NCI-H1417 treated with DMSO at 0.1 percent for 48 hours (cell line): ENCODE data around the gene METRN.
"Not testable (repeated sequence)": the region's sequence is repeated elsewhere in the genome, so short reads cannot be mapped to it uniquely, and the experiment has no call there.

Experiments
- DNase-seq: peaks from one replicate; lab custom pipeline; 2025; lab: John Stamatoyannopoulos, UW

Gene METRN

GRCh38 chr16:709566-710499 lies 5.1 kb upstream of the METRN start:
- peak; percentile 84 for DNase-seq

GRCh38 chr16:710500-711075 lies 4.3 kb upstream of the METRN start:
- DNase-seq: no peak

- DNase-seq: no peak
These were observed 3.8 kb upstream of the METRN start for GRCh38 chr16:711084-711483.

GRCh38 chr16:711548-712320 lies 3.2 kb upstream of the METRN start:
- no peak for DNase-seq

- not testable (repeated sequence) for DNase-seq
These were observed 2.1 kb upstream of the METRN start for GRCh38 chr16:712740-713250.

GRCh38 chr16:714079-714478 lies 839 bp upstream of the METRN start:
- DNase-seq: no peak

GRCh38 chr16:715477-716199 lies 720 bp downstream of the METRN start:
- DNase-seq: no peak

GRCh38 chr16:716200-716568 lies 1.3 kb downstream of the METRN start:
- no peak for DNase-seq

- no peak for DNase-seq
These were observed 1.9 kb downstream of the METRN start for GRCh38 chr16:716768-717325.

- no peak for DNase-seq
These were observed 2.7 kb downstream of the METRN start for GRCh38 chr16:717450-718245.

GRCh38 chr16:718389-718788 lies 3.5 kb downstream of the METRN start:
- no peak for DNase-seq

GRCh38 chr16:718922-719321 lies 4.0 kb downstream of the METRN start:
- no peak for DNase-seq

- DNase-seq: no peak
These were observed 5.0 kb downstream of the METRN start for GRCh38 chr16:719815-720446.

- no peak for DNase-seq
These were observed 5.6 kb downstream of the METRN start for GRCh38 chr16:720447-720989.

- DNase-seq: peak; percentile 52
These were observed 6.3 kb downstream of the METRN start, which contains the start of gene ANTKMT for GRCh38 chr16:720990-721764. Gene ANTKMT, plus strand, starts transcription at chr16:721146. Its CDS starts 129 bp downstream, at chr16:721275.

GRCh38 chr16:721765-722540 lies 7.0 kb downstream of the METRN start:
- no peak for DNase-seq

- no peak for DNase-seq
These were observed 8.1 kb downstream of the METRN start for GRCh38 chr16:722835-723633.
